ENCODE results near the gene EXTL2. TPM values are rescaled to one million over a fixed set of nuclear protein-coding genes. Genes with fewer than 3 reads are reported as not detected.

EXTL2 gene
- total RNA-seq, 1 experiment from 2014 or later, result 37.9 TPM

GRCh38 chr1:100852976-100853375, 41.7 kb downstream of the EXTL2 start:
- Mint-ChIP-seq H3K4me1 (peaks cover 2 to 3% of the 10 kb centered on the region in 2 experiments; a peak in 2 of 4 replicates), H3K27ac (no peak overlapping the region), H3K36me3 (ENCODE audit: insufficient read depth in 1 of 3, low read depth in 3 of 3) (no peaks in the 10 kb centered on the region), H3K27me3 (ENCODE audit: low read depth) (peaks cover 22% of the 10 kb centered on the region), H3K9me3 (no peaks in the 10 kb centered on the region; a peak in 1 of 5 replicates), H3K4me3 (no peak overlapping the region)
- H4K91ac ChIP-seq (ENCODE audit: insufficient read length, low read depth, low read length), result no peak overlapping the region
- H3K4me2 ChIP-seq (ENCODE audit: insufficient read depth, insufficient read length, low read length), result no peak overlapping the region
- no peaks in the 10 kb centered on the region for H3K23me2 ChIP-seq (ENCODE audit: insufficient read length, low read depth, low read length, poor library complexity, severe bottlenecking)
- TF ChIP-seq CTCF (conservative IDR thresholded peaks at IDR 0.05), result no peak
- H2AK5ac ChIP-seq (ENCODE audit: insufficient read length, low read length), result no peak overlapping the region
- H3K4ac ChIP-seq (ENCODE audit: low read depth, low read length), result no peak overlapping the region
- no peak for DNase-seq
- H3K23ac ChIP-seq (ENCODE audit: insufficient read length, low read depth, low read length), result no peak overlapping the region
- H2BK5ac ChIP-seq (ENCODE audit: insufficient read length, low read length), result no peak overlapping the region
- no peak overlapping the region for H4K8ac ChIP-seq (replicated peaks; ENCODE audit: insufficient read length, low read depth, low read length)
- H3K27me3 ChIP-seq (ENCODE audit: insufficient read depth, low read length), result peaks cover 19% of the 10 kb centered on the region; the same call in 1 of the 2 replicates
- H2AFZ ChIP-seq (ENCODE audit: low read length), result no peak overlapping the region
- no peak overlapping the region for H4K5ac ChIP-seq (ENCODE audit: insufficient read length, low read depth, low read length)
- H3T11ph ChIP-seq (ENCODE audit: low read length), result no peak overlapping the region
- no peak overlapping the region for H2BK15ac ChIP-seq (ENCODE audit: low read depth, low read length)
- no peaks in the 10 kb centered on the region for H3K79me1 ChIP-seq (ENCODE audit: insufficient read depth, low read depth, low read length, poor library complexity, severe bottlenecking)
- H3K79me2 ChIP-seq (ENCODE audit: insufficient read depth, low read length), result no peaks in the 10 kb centered on the region
- no peak overlapping the region for H2BK12ac ChIP-seq (ENCODE audit: insufficient read length, low read depth, low read length)
- H3K18ac ChIP-seq (ENCODE audit: insufficient read length, low read depth, low read length), result no peak overlapping the region
- WGBS (ENCODE audit: extremely low coverage, insufficient read length, low lambda C conversion rate), result no CpG with 5 or more reads among the region's 3 CpGs
- H3K9ac ChIP-seq (ENCODE audit: extremely low read depth, insufficient read length, low read length), result no peak overlapping the region
- H3K14ac ChIP-seq (ENCODE audit: insufficient read depth, low read length), result no peak overlapping the region
- H2BK20ac ChIP-seq (ENCODE audit: low read depth, low read length, poor library complexity, severe bottlenecking), result no peak overlapping the region
- no peak overlapping the region for H3K27ac ChIP-seq (ENCODE audit: insufficient read length, low read depth, low read length)
- no peak overlapping the region for H3K56ac ChIP-seq (ENCODE audit: insufficient read length, low read depth, low read length)
- no peaks in the 10 kb centered on the region for H4K20me1 ChIP-seq (ENCODE audit: control insufficient read depth, insufficient read depth, insufficient read length)
- H2BK120ac ChIP-seq (ENCODE audit: low read depth, low read length, poor library complexity, severe bottlenecking), result no peak overlapping the region
- H3K4me1 ChIP-seq (ENCODE audit: insufficient read depth, low read length), result no peaks in the 10 kb centered on the region
- H3K9me3 ChIP-seq (ENCODE audit: control insufficient read depth, low read depth, low read length), result no peaks in the 10 kb centered on the region
